CD14-positive monocyte (primary cell): ENCODE measurements around the gene PDZRN3. TPM values are rescaled to one million over a fixed set of nuclear protein-coding genes. Genes with fewer than 3 reads are reported as not detected.

Experiments used
- DNase-seq, 3 donors: peaks; one replicate each; pipeline ENCODE4 v3.0.0-alpha.2; 2011 to 2022
- H2AFZ ChIP-seq: 2 replicates; pipeline ENCODE4 v1.6.0; 2012; ENCODE audit warnings: mild to moderate bottlenecking, low read depth, low read length, inconsistent platforms; ENCODE audit not compliant: insufficient read depth, poor library complexity, severe bottlenecking
- H3K27ac ChIP-seq, 2 donors: 1 replicate in 1 of 2; 2 replicates in 1 of 2; pipeline ENCODE4 v1.5.1; 2012 to 2013; ENCODE audit warnings: low read length in 2 of 2, control low read depth in 1 of 2, inconsistent platforms in 1 of 2, low read depth in 1 of 2, mild to moderate bottlenecking in 1 of 2
- H3K27me3 ChIP-seq, 2 donors: one replicate each; pipeline versions ENCODE4 v1.6.0 to v1.6.1; 2011 to 2013; ENCODE audit warnings: low read length in 2 of 2; ENCODE audit not compliant: control insufficient read depth in 2 of 2, insufficient read depth in 2 of 2
- H3K36me3 ChIP-seq, 2 donors: replicated peaks in 1 of 2; 1 replicate in 1 of 2; 2 replicates in 1 of 2; pipeline versions ENCODE4 v1.5.1 to v1.6.1; 2012 to 2013; ENCODE audit warnings: low read length in 2 of 2, control low read depth in 1 of 2, inconsistent platforms in 1 of 2, mild to moderate bottlenecking in 1 of 2; ENCODE audit not compliant: insufficient read depth in 2 of 2, control insufficient read depth in 1 of 2
- H3K4me1 ChIP-seq, 2 donors: 1 replicate in 1 of 2; 2 replicates in 1 of 2; pipeline versions ENCODE4 v1.5.1 to v1.6.1; 2012 to 2013; ENCODE audit warnings: low read length in 2 of 2, control low read depth in 1 of 2, inconsistent platforms in 1 of 2, mild to moderate bottlenecking in 1 of 2, moderate library complexity in 1 of 2; ENCODE audit not compliant: insufficient read depth in 2 of 2, control insufficient read depth in 1 of 2
- H3K4me2 ChIP-seq: replicated peaks from 2 replicates; pipeline ENCODE3; 2012; ENCODE audit warnings: low read length, moderate library complexity, mild to moderate bottlenecking; ENCODE audit not compliant: poor library complexity, severe bottlenecking; ENCODE audit errors: extremely low read depth
- H3K4me3 ChIP-seq, 3 experiments: fragments of 200-600 bp in 1 of 3; sonication (generic) in 1 of 3; replicated peaks in 1 of 3; 1 replicate in 2 of 3; 2 replicates in 1 of 3; pipeline ENCODE4 v1.5.1; 2011 to 2013; ENCODE audit warnings: low read length in 3 of 3, mild to moderate bottlenecking in 3 of 3, control low read depth in 2 of 3, low read depth in 2 of 3, inconsistent platforms in 1 of 3, moderate library complexity in 1 of 3
- H3K79me2 ChIP-seq: 2 replicates; pipeline ENCODE4 v1.6.0; 2012; ENCODE audit warnings: mild to moderate bottlenecking, control low read depth, inconsistent platforms, low read length, moderate library complexity; ENCODE audit not compliant: insufficient read depth
- H3K9ac ChIP-seq: 2 replicates; pipeline ENCODE4 v1.6.0; 2017; ENCODE audit warnings: low read length, mild to moderate bottlenecking; ENCODE audit not compliant: insufficient read depth, poor library complexity, severe bottlenecking
- H3K9me3 ChIP-seq, 2 donors: replicated peaks in 1 of 2; 1 replicate in 1 of 2; 2 replicates in 1 of 2; pipeline versions ENCODE4 v1.5.1 to v1.6.1; 2012 to 2013; ENCODE audit warnings: low read length in 2 of 2, control low read depth in 1 of 2; ENCODE audit not compliant: control insufficient read depth in 1 of 2, insufficient read depth in 1 of 2
- H4K20me1 ChIP-seq: 2 replicates; pipeline ENCODE4 v1.6.0; 2012; ENCODE audit warnings: mild to moderate bottlenecking, low read length, control low read depth, moderate library complexity; ENCODE audit not compliant: insufficient read depth
- H3K27ac Mint-ChIP-seq, 7 donors: one replicate each; pipeline ENCODE4 v1.8.0; 2020; ENCODE audit warnings: mild to moderate bottlenecking in 7 of 7, mixed read lengths in 7 of 7, moderate library complexity in 6 of 7, inconsistent platforms in 2 of 7
- H3K27me3 Mint-ChIP-seq, 3 donors: one replicate each; pipeline ENCODE4 v1.8.0; 2021 to 2022; ENCODE audit warnings: low read depth in 3 of 3, mild to moderate bottlenecking in 3 of 3, mixed read lengths in 3 of 3, moderate library complexity in 3 of 3, inconsistent platforms in 1 of 3
- H3K36me3 Mint-ChIP-seq, 2 donors: one replicate each; pipeline ENCODE4 v1.8.0; 2020; ENCODE audit warnings: mixed read lengths in 2 of 2, inconsistent platforms in 1 of 2, mild to moderate bottlenecking in 1 of 2
- H3K4me1 Mint-ChIP-seq: one replicate; pipeline ENCODE4 v1.8.0; 2020; ENCODE audit warnings: mild to moderate bottlenecking, mixed read lengths
- H3K4me3 Mint-ChIP-seq, 2 donors: one replicate each; pipeline ENCODE4 v1.8.0; 2020; ENCODE audit warnings: mild to moderate bottlenecking in 2 of 2, mixed read lengths in 2 of 2, moderate library complexity in 1 of 2
- H3K9me3 Mint-ChIP-seq, 7 donors: one replicate each; pipeline ENCODE4 v1.8.0; 2020 to 2022; ENCODE audit warnings: mixed read lengths in 7 of 7, mild to moderate bottlenecking in 6 of 7, moderate library complexity in 6 of 7, inconsistent platforms in 2 of 7
- CTCF ChIP-seq: fragments of 200-600 bp; IDR thresholded peaks from one replicate; pipeline ENCODE4 v1.8.0; 2022; ENCODE audit warnings: antibody characterized with exemption, mild to moderate bottlenecking
- WGBS: methylation state at CpG from one replicate; pipeline ENCODE4 v1.1.5; 2013; ENCODE audit warnings: missing lambda C conversion rate; ENCODE audit not compliant: insufficient coverage; 5-methylcytosine and 5-hydroxymethylcytosine counted together
- intact Hi-C, 2 donors: fragments of 100-400 bp; cut with micrococcal nuclease; formaldehyde crosslinking; loops; one replicate each; pipeline versions ENCODE4 v1.15.0 to v1.15.1; 2023
- polyA plus RNA-seq, 3 donors: library from polyadenylated mRNA; depleted of rRNA in 1 of 3; unstranded in 2 of 3; stranded (reverse) in 1 of 3; fragments of 300-500 nt in 2 of 3; fragments of >200 nt in 1 of 3; fragmentation: Illumina TruSeq in 2 of 3; gene quantifications; 1 replicate in 2 of 3; 2 replicates in 1 of 3; pipeline ENCODE4 v1.2.3, GENCODE V29; 2012 to 2021

The PDZRN3 gene
- polyA plus RNA-seq, 3 donors, result not detected

GRCh38 chr3:73523661-73524060 lies 101.1 kb downstream of the PDZRN3 start:
- H3K4me2 ChIP-seq, result no peak overlapping the region
- no peak overlapping the region for H3K27ac ChIP-seq
- WGBS, result 100% methylated on average over 1 of the region's 2 CpGs
- no peaks in the 10 kb centered on the region for H4K20me1 ChIP-seq
- no peaks in the 10 kb centered on the region for H3K27me3 ChIP-seq
- no peaks in the 10 kb centered on the region for H3K9me3 ChIP-seq
- no peak overlapping the region for H2AFZ ChIP-seq
- Mint-ChIP-seq H3K9me3 (peaks cover 0 to 5% (median 2%) of the 10 kb centered on the region in 7 donors), H3K36me3 (no peaks in the 10 kb centered on the region), H3K4me1 (no peaks in the 10 kb centered on the region), H3K4me3 (no peak overlapping the region), H3K27me3 (peaks cover 0 to 5% (median 4%) of the 10 kb centered on the region in 3 donors), H3K27ac (no peak overlapping the region)
- H3K4me1 ChIP-seq, result no peaks in the 10 kb centered on the region
- no peaks in the 10 kb centered on the region for H3K36me3 ChIP-seq
- no peak for TF ChIP-seq CTCF
- DNase-seq, result no peak
- no peaks in the 10 kb centered on the region for H3K79me2 ChIP-seq
- H3K4me3 ChIP-seq, result no peak overlapping the region
- H3K9ac ChIP-seq, result no peak overlapping the region
- intact Hi-C loops, result no loop called here

- no peak for TF ChIP-seq CTCF
Measured at GRCh38 chr3:73521734-73522336, 102.9 kb downstream of the PDZRN3 start.

More at GRCh38 chr3:73521734-73522336, 102.9 kb downstream of the PDZRN3 start:
- no peak overlapping the region for H3K27ac ChIP-seq
- H3K27me3 ChIP-seq, result no peaks in the 10 kb centered on the region
- Mint-ChIP-seq H3K27me3 (peaks cover 0 to 5% (median 4%) of the 10 kb centered on the region in 3 donors), H3K4me1 (no peaks in the 10 kb centered on the region), H3K36me3 (no peaks in the 10 kb centered on the region), H3K9me3 (peaks cover 0 to 5% (median 2%) of the 10 kb centered on the region in 7 donors), H3K4me3 (no peak overlapping the region), H3K27ac (no peak overlapping the region)
- no peak overlapping the region for H3K4me3 ChIP-seq
- H2AFZ ChIP-seq, result no peak overlapping the region
- no peaks in the 10 kb centered on the region for H3K9me3 ChIP-seq
- H3K9ac ChIP-seq, result no peak overlapping the region
- H3K4me2 ChIP-seq, result no peak overlapping the region
- no peaks in the 10 kb centered on the region for H3K4me1 ChIP-seq
- DNase-seq, result no peak
- intact Hi-C loops, result no loop called here
- no peaks in the 10 kb centered on the region for H3K36me3 ChIP-seq
- no peaks in the 10 kb centered on the region for H3K79me2 ChIP-seq
- WGBS, result 67% methylated on average over 2 of the region's 7 CpGs
- H4K20me1 ChIP-seq, result no peaks in the 10 kb centered on the region
